Suprapubic skin (tissue), 4 donors: Measurements from ENCODE around the gene MDK.

Experiments used
- EP300 ChIP-seq: sonication (generic); formaldehyde crosslinking; IDR thresholded peaks from one replicate; pipeline ENCODE4 v1.6.1; 2017; ENCODE audit warnings: antibody characterized with exemption
- POLR2AphosphoS5 ChIP-seq, 3 donors: sonication (generic); formaldehyde crosslinking; IDR thresholded peaks; one replicate each; pipeline ENCODE4 v1.6.1; 2017; ENCODE audit warnings: antibody characterized with exemption in 3 of 3
- TF ChIP-seq, protein P1 (sequence below), 2 donors: fragments of 200-600 bp in 1 of 2; fragments of 450-650 bp in 1 of 2; sonication (generic) in 1 of 2; IDR thresholded peaks; one replicate each; pipeline ENCODE4 v1.5.1; 2016 to 2019; ENCODE audit warnings: antibody characterized with exemption in 2 of 2, mild to moderate bottlenecking in 1 of 2, moderate library complexity in 1 of 2

DNA sequence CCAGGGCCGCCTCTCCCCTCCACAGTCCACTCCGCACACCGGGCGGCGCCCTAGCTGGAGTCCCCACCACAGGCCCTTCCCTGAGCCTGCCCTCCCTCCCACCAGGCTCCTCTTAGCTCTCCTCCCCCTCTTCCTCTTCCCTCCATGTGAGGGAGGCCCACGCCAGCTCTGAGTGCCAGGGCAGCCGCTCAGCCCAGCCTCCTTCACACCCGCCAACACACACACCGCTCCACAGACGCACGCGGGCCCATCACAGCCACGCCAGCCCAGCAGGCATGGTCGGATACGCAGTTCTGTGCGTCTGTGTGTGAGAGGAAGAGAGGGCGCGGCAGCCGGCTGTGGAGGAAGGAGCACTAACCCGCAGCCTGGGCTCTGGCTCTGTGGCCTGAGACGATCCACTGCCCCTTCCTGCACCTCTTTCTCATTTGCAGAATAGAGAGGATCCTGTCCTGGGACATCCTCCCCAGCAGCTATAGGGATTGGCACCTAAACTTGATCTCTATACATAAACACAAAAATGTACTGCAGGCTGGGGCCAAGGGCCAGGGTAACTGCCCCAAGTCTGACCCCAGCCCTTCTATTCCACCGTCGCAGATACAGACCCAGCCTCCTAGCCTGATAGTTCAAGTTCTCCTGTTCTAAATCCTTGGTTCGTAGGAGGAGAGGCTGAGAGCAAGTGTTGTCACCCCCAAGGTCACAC is 6.6 kb downstream of the MDK start:
- TF ChIP-seq POLR2AphosphoS5 (IDR thresholded peaks at IDR 0.05): no peak
- TF ChIP-seq, protein P1, sequence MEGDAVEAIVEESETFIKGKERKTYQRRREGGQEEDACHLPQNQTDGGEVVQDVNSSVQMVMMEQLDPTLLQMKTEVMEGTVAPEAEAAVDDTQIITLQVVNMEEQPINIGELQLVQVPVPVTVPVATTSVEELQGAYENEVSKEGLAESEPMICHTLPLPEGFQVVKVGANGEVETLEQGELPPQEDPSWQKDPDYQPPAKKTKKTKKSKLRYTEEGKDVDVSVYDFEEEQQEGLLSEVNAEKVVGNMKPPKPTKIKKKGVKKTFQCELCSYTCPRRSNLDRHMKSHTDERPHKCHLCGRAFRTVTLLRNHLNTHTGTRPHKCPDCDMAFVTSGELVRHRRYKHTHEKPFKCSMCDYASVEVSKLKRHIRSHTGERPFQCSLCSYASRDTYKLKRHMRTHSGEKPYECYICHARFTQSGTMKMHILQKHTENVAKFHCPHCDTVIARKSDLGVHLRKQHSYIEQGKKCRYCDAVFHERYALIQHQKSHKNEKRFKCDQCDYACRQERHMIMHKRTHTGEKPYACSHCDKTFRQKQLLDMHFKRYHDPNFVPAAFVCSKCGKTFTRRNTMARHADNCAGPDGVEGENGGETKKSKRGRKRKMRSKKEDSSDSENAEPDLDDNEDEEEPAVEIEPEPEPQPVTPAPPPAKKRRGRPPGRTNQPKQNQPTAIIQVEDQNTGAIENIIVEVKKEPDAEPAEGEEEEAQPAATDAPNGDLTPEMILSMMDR (IDR thresholded peaks at IDR 0.05): no peak
- TF ChIP-seq EP300: no peak
